Mesenteric fat pad (tissue), 1 donor: ENCODE data around the gene RGS8. TPM values are rescaled to one million over a fixed set of nuclear protein-coding genes. Genes with fewer than 3 reads are reported as not detected.
"Not testable (repeated sequence)": the region's sequence is repeated elsewhere in the genome, so short reads cannot be mapped to it uniquely, and the experiment has no call there.

Experiments
- DNase-seq: peaks from one replicate; pipeline ENCODE4 v3.0.0-alpha.2; 2020; ENCODE audit warnings: low spot score
- total RNA-seq: library from RNA; stranded (reverse); fragmentation: NEBNext Ultra II Directional; extraction: Animal tissue kit (Norgen Biotek cat#: 25700); gene quantifications from one replicate; pipeline ENCODE4 v1.2.1, GENCODE V29; 2021
- donor health status: DM: yes; HTN: yes; CAD: no.

RGS8 gene
- total RNA-seq, 1 donor from 2014 or later = not detected

GRCh38 chr1:182702826-182703524 lies 18.6 kb upstream of the RGS8 start:
- DNase-seq = no peak

GRCh38 chr1:182700351-182700709 lies 15.9 kb upstream of the RGS8 start:
- DNase-seq = no peak

- no peak for DNase-seq
These were observed 15.3 kb upstream of the RGS8 start for GRCh38 chr1:182699393-182700350.

- DNase-seq = no peak
These were observed 14.6 kb upstream of the RGS8 start for GRCh38 chr1:182698971-182699370.

- DNase-seq = not testable (repeated sequence)
These were observed 8.8 kb upstream of the RGS8 start for GRCh38 chr1:182693139-182693538.

- no peak for DNase-seq
These were observed 6.6 kb upstream of the RGS8 start for GRCh38 chr1:182690886-182691443.

GRCh38 chr1:182688436-182689205 lies 4.2 kb upstream of the RGS8 start:
- no peak for DNase-seq

GRCh38 chr1:182687361-182687760 lies 3.0 kb upstream of the RGS8 start:
- no peak for DNase-seq

- DNase-seq = no peak
These were observed 2.1 kb upstream of the RGS8 start for GRCh38 chr1:182686446-182686845.

GRCh38 chr1:182685215-182685614 lies 828 bp upstream of the RGS8 start:
- no peak for DNase-seq

- DNase-seq = no peak
These were observed 1.4 kb downstream of the RGS8 start for GRCh38 chr1:182682898-182683501.

- DNase-seq = no peak
These were observed 2.0 kb downstream of the RGS8 start for GRCh38 chr1:182682406-182682805.

- DNase-seq = no peak
These were observed 2.8 kb downstream of the RGS8 start for GRCh38 chr1:182681568-182681912.

- DNase-seq = no peak
These were observed 3.4 kb downstream of the RGS8 start for GRCh38 chr1:182680901-182681567.

- DNase-seq = no peak
These were observed 4.0 kb downstream of the RGS8 start for GRCh38 chr1:182680408-182680807.

- DNase-seq = no peak
These were observed 4.7 kb downstream of the RGS8 start for GRCh38 chr1:182679684-182680083.

GRCh38 chr1:182677397-182678098 lies 6.8 kb downstream of the RGS8 start:
- DNase-seq = no peak

- DNase-seq = no peak
These were observed 8.1 kb downstream of the RGS8 start for GRCh38 chr1:182676274-182676673.

- no peak for DNase-seq
These were observed 9.8 kb downstream of the RGS8 start for GRCh38 chr1:182674346-182675246.
